ENCODE measurements around the gene BST1.

BST1 gene

DNA sequence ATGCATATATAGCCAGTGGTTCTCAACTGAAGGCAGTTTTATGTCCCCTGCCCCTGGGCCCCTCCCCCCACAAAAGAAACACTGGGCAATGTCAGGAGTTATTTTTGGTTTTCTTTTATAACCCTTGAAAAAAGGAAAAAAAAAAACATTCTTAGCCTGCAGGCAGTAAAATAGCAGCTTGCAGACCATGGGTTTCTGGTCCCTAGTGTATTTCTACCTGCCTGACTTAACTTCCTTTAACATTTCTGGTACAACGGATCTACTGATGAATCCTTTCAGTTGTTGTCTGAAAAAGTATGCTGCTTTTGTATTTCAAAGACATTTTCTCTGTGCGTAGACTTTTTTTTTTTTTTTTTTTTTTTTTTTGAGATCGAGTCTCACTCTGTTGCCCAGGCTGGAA, 32.3 kb upstream of the BST1 start:
- Mint-ChIP-seq H3K4me3 (no peak overlapping the region), H3K9me3 (peaks cover 0 to 6% of the 10 kb centered on the region in 2 donors), H3K27me3 (no peaks in the 10 kb centered on the region), H3K27ac (no peak overlapping the region), H3K4me1 (peaks cover 10% of the 10 kb centered on the region)
- no peak for ATAC-seq
- DNase-seq = no peak

DNA sequence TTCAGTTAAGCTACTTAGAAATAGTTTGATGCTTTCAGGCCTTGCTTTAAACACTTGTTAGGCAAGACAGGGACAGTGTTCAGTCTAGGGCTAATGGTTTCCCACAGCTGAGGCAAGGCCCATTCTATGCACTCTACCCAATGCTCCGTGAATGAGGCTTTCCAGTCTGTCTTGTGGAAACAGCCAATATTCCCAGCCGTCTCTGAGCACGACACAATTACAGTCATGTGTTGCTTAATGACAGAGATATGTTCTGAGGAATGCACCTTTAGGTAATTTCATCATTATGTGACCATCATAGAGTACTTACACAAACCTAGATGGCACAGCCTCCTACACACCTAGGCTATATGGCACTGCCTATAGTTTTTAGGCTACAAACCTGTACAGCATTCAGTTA, 30.8 kb upstream of the BST1 start:
- Mint-ChIP-seq H3K4me3 (no peak overlapping the region), H3K27me3 (no peaks in the 10 kb centered on the region), H3K4me1 (peaks cover 5% of the 10 kb centered on the region), H3K27ac (no peak overlapping the region), H3K9me3 (no peaks in the 10 kb centered on the region)
- ATAC-seq (no peak), DNase-seq (no peak)

DNA sequence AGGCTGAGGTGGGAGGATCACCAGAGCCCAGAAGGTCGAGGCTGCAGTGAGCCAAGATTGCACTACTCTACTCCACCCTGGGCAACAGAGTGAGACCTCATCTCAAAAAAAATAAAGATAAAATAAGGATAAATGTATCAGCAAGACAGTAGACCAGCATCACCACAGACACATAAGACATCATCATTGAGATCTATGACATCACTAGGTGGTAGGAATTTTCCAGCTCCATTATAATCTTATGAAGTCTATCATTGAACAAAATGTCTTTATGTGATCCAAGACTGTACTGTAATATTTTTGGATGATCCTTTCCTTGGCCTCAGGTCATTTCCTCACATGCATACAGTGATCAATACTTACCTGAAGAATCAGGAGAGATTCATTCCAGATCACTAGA, 29.5 kb upstream of the BST1 start:
- H3K4me3 Mint-ChIP-seq = no peak overlapping the region
- no peak for ATAC-seq
- H3K9me3 Mint-ChIP-seq = no peaks in the 10 kb centered on the region
- peaks cover 12% of the 10 kb centered on the region for H3K4me1 Mint-ChIP-seq
- H3K27me3 Mint-ChIP-seq = no peaks in the 10 kb centered on the region
- H3K27ac Mint-ChIP-seq = no peak overlapping the region
- DNase-seq = no peak

DNA sequence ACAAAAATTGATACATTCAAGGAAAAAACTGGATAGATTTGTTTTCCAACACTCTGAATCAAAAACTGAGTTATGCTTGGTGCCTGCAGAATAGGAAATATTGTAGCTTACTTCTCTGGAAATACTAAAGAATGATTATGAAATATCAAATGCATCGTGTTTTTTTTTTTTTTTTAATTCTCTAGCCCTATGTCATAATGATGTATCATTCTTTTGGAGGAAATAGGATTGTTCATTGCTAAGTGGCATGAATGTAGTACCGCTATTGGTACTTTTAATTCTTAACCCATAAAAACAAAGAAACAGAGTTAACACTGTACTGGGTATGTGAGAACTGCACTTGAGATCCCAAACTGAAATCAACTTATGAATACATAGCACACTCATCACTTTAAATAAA, 28.8 kb upstream of the BST1 start:
- DNase-seq (no peak), ATAC-seq (no peak)
- Mint-ChIP-seq H3K27ac (no peak overlapping the region), H3K4me1 (peaks cover 16% of the 10 kb centered on the region), H3K27me3 (no peaks in the 10 kb centered on the region), H3K9me3 (no peaks in the 10 kb centered on the region), H3K4me3 (no peak overlapping the region)

DNA sequence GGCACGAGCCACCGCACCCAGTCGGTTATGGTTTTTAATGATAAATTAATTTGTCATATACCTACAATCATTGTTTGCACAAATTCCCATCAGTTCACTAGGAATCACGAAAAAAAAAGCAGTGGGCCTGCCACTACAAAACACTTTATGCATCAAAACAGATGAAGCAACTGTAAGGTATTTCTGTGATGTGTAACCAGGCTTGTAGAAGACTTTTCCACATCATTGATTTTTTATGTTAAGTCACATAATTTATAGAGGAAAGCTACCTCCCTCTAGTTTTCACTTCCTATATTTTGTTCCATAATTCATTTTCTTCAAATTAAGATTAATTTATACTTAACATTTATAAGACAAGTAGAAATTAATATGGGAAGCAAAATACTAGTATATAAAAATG, 27.9 kb upstream of the BST1 start:
- ATAC-seq (no peak), DNase-seq (no peak)
- Mint-ChIP-seq H3K27ac (no peak overlapping the region), H3K4me1 (peaks cover 22% of the 10 kb centered on the region), H3K27me3 (peaks cover 4% of the 10 kb centered on the region), H3K9me3 (no peaks in the 10 kb centered on the region), H3K4me3 (no peak overlapping the region)

DNA sequence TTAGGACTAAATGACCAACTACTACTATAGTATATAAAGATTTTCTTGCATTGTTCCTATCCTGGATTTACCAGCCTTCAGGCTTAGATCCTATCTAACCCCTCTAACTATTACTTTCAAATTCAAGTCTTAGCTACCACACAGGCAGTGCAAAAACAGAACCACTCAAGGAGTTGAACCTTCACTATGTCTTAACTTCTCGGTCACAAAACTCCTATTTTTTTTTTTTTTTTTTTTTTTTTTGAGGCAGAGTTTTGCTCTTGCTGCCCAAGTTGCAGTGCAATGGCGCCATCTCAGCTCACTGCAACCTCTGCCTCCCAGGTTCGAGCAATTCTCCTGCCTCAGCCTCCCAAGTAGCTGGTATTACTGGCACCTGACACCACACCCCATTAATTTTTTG, 27.5 kb upstream of the BST1 start:
- H3K27me3 Mint-ChIP-seq = peaks cover 7% of the 10 kb centered on the region
- no peaks in the 10 kb centered on the region for H3K9me3 Mint-ChIP-seq
- ATAC-seq = no peak
- no peak overlapping the region for H3K27ac Mint-ChIP-seq
- H3K4me1 Mint-ChIP-seq = peaks cover 26% of the 10 kb centered on the region
- no peak for DNase-seq
- no peak overlapping the region for H3K4me3 Mint-ChIP-seq

DNA sequence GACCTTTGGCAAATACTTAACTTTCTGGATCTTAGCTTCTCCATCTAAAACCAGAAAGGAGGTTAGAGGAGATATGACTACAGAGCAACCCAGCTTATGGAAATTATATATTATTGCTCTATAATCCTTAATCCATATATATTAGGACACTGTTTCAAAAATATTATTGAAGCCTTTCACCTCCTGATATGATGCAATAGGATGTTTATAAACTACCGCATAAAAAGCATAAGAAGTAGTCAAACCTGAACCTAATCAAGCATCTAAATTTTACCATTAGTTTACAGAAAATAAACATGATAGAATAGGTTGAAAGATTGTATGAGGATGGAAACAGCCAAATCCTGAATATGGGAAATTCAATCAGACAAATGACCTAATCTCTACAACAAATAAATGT, 26.8 kb upstream of the BST1 start:
- DNase-seq (no peak), ATAC-seq (no peak)
- Mint-ChIP-seq H3K9me3 (no peaks in the 10 kb centered on the region), H3K27me3 (peaks cover 7% of the 10 kb centered on the region), H3K27ac (no peak overlapping the region), H3K4me3 (no peak overlapping the region), H3K4me1 (peaks cover 26% of the 10 kb centered on the region)

DNA sequence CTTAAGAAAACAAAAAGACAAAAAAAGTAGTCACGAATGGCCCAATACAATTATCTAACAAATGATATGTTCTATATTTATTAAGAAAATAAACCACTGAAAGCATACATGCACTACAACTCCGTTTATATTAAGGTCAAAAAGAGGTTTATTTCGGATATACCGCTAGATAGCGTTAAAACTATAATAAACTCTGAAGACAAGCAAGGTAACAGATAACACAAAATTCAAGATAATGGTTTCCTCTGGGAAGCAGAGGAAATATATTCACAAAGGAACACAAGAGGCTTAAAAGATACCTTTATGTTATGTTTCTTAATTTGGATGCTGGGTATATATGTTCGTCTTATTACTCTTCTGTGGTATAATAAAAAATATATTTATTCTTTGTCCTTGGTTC, 26.0 kb upstream of the BST1 start:
- Mint-ChIP-seq H3K4me1 (peaks cover 26% of the 10 kb centered on the region), H3K27ac (no peak overlapping the region), H3K9me3 (no peaks in the 10 kb centered on the region), H3K27me3 (peaks cover 7% of the 10 kb centered on the region), H3K4me3 (no peak overlapping the region)
- no peak for DNase-seq
- ATAC-seq = no peak

DNA sequence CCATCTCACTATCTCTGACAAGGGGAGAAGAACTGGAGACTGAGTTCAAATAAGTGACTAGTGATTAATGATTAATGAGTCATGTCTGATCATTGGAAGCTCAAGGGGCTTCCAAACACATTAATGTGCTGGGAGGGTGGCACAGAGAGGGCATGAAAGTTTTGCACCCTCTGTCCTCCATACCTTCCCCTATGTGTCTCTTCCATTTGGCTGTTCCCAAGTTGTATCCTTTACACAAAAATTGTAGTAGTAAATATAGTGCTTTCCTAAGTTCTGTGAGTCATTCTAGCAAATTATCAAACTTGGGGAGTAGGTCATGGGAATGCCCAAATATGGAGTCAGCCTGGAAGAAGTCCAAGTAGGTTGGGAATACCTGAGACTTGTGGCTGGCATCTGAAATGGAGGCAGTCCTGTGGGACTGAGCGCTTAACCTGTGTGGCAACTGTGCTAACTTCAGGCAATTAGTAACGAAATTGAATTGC, 25.3 kb upstream of the BST1 start:
- DNase-seq (no peak), ATAC-seq (no peak)
- Mint-ChIP-seq H3K9me3 (no peaks in the 10 kb centered on the region), H3K27ac (no peak overlapping the region), H3K4me3 (no peak overlapping the region), H3K27me3 (peaks cover 7% of the 10 kb centered on the region), H3K4me1 (peaks cover 29% of the 10 kb centered on the region)

DNA sequence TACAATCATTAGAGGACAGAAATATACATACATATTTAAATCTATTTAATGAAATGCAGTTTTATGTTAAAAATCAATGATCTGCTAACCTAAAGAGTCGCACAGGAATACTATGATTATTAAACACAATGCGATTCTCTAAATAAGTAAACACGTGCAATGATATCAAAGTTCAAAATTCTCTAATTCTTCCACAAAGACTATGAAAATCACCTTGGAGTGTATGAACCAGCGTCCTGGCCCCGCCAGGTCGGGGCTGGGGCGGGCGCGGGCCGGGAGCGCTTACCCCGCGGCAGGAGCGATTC, 21.8 kb upstream of the BST1 start:
- DNase-seq = no peak
- Mint-ChIP-seq H3K9me3 (peaks cover 0 to 3% of the 10 kb centered on the region in 2 donors), H3K4me1 (peaks cover 48% of the 10 kb centered on the region), H3K4me3 (peak overlapping the region; percentile 93 to 95), H3K27me3 (peaks cover 7% of the 10 kb centered on the region), H3K27ac (peak overlapping the region; percentile 100)
- no peak for ATAC-seq

DNA sequence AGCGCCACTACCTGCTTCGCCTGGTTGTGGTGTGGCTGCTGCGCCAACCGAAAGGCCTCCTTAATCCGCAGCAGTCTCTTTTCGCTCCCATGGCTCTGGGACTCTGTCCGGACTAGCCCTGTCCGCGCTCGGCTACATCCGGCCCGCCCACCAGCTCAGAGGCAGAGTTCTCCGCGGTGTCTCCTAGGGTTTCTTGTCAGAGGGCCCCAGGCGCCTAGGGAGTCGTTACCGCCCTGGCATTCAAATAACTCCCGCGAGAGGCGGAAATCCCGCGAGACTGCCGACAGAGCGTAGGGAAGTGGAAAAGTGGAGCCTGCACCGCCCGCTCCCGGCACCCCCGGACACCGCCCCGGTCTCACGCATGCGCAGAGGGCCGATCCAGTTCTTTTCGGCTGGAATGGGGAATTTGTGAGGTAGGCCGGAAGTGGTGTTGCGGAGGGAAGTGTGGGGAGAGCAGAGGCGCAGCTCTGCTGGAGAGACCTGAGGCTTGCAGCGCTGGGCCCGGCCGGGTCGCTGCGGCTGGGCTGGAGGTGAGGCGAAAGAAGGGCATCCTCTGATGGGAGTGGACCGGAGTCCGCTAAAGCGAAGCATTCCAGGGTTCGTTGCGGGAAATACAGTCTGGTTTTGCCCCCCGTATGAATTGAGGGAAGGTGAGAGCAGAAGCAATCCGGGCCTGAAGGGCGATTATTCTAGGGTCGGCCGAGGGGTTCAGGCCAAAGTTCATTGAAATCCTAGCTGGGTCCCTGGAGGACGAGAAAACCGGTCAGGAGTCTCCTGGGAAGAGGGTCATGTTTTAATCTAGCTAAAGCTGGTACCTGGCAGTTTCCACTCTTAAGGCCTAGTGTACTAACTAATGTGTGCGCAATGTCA, 21.3 kb upstream of the BST1 start, which contains the start of gene FAM200B:
Gene FAM200B, plus strand, starts transcription at position 456 of the 870 bp plus-strand sequence. CDS start 5,151 bp downstream, outside the sequence.
- Mint-ChIP-seq H3K4me3 (peak within 1 kb of the TSS; percentile 93 to 95), H3K4me1 (peaks cover 45% of the 10 kb centered on the region), H3K9me3 (peaks cover 0 to 3% of the 10 kb centered on the region in 2 donors), H3K27me3 (peaks cover 7% of the 10 kb centered on the region), H3K27ac (peak within 1 kb of the TSS; percentile 100)
- ATAC-seq (peak; percentile 97), DNase-seq (peak; percentile 98 to 99)

DNA sequence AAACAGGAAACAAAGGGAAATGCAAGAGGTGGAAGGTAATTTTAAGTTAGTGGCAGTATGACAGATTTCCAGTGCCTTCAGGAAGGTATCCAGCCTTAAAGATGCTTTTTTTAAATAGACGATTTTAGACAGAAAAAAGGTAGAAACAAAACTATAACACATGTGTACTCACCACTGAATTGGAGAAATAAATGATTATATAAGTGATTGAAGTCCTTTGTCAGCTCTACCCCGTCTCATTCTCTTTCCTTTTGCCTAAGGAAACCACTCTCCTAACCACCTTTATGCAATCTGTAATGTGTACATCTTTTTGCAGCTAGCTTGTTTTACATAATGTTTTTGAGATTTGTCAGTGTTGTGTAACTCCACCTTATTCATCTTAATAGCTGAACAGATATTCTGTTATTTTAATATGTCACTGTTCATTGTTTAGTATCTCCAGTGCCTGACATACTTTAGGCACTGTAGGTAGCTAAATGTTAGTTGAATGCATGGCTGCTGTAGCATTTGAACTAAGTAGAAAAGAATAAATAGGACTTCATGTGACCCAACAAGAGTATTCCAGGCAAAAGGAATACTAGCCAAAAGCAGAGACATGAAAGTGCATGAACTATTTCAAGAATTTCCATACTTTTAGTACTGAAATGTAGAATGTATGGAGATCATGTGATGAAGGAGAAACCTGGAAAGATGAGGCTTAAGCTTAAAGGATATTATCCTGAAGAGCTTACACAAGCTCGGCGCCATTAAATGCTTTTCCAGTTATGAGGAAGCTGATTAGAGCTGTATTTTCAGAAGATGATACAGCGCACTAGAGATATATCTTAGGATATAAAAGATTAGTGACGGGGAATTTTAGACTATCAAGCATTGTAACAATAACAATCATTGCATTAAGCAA, 20.4 kb upstream of the BST1 start:
- Mint-ChIP-seq H3K27me3 (peaks cover 7% of the 10 kb centered on the region), H3K27ac (peak overlapping the region; percentile 100), H3K4me3 (peak overlapping the region; percentile 93 to 95), H3K4me1 (peaks cover 41% of the 10 kb centered on the region), H3K9me3 (peaks cover 0 to 3% of the 10 kb centered on the region in 2 donors)
- DNase-seq = no peak
- no peak for ATAC-seq

DNA sequence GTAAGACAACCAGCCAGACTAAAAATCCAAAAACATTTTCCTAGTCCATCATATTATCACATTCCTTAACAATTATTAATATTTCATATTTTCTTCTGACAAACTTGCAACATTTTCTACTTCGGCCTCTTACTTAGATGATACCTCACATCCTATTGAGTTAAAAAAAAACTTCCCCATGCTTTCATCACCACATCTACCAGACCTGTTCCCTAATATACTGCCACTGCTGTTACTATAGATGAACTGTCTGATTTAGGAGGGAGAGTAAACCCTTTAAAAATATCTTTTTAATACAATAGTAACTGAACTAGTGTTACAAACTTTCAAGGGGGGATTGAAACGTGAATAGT, 19.7 kb upstream of the BST1 start:
- peaks cover 0 to 3% of the 10 kb centered on the region in 2 donors for H3K9me3 Mint-ChIP-seq
- H3K4me1 Mint-ChIP-seq = peaks cover 38% of the 10 kb centered on the region
- ATAC-seq (no peak), DNase-seq (no peak)
- peak overlapping the region in 1 of 2 donors; percentile 3 for H3K27ac Mint-ChIP-seq
- peaks cover 7% of the 10 kb centered on the region for H3K27me3 Mint-ChIP-seq
- H3K4me3 Mint-ChIP-seq = peak overlapping the region in 1 of 2 donors; percentile 56

DNA sequence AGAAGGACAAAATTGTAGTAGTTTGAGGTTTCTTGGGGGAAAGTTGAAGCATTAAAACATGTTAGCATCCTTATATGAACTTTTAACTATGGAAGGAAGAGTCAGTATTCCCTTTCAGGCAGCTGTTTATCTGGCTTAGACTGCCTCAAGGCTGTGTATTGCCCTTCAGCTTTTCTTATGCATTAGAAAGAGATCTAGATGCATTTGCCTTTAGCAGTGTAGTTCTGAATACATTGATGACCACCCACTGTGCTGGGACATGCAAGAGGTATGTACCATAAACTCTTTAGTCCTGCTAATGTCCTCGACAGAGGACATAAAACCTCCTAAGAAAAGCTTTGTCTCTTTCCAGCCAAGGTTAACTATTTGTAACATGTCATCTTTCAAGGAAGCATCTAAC, 18.4 kb upstream of the BST1 start:
- Mint-ChIP-seq H3K9me3 (peaks cover 0 to 3% of the 10 kb centered on the region in 2 donors), H3K4me3 (no peak overlapping the region), H3K27ac (no peak overlapping the region), H3K27me3 (peaks cover 7% of the 10 kb centered on the region), H3K4me1 (peaks cover 32% of the 10 kb centered on the region)
- ATAC-seq = no peak
- DNase-seq = no peak

DNA sequence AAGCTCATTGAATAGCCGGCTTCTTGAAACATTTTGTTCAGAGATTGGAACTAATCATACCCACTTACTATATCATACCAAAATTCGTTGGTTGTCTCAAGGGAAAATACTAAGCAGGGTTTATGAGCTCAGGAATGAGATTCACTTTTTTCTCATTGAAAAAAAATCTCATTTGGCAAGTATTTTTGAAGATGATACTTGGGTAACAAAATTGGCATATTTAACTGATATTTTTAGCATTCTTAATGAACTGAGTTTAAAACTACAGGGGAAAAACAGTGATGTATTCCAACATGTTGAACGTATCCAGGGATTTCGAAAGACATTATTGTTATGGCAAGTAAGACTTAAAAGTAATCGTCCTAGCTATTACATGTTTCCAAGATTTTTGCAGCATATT, 14.8 kb upstream of the BST1 start:
- Mint-ChIP-seq H3K27me3 (no peaks in the 10 kb centered on the region), H3K9me3 (peaks cover 0 to 3% of the 10 kb centered on the region in 2 donors), H3K27ac (no peak overlapping the region), H3K4me3 (no peak overlapping the region), H3K4me1 (peaks cover 15% of the 10 kb centered on the region)
- no peak for DNase-seq
- no peak for ATAC-seq

DNA sequence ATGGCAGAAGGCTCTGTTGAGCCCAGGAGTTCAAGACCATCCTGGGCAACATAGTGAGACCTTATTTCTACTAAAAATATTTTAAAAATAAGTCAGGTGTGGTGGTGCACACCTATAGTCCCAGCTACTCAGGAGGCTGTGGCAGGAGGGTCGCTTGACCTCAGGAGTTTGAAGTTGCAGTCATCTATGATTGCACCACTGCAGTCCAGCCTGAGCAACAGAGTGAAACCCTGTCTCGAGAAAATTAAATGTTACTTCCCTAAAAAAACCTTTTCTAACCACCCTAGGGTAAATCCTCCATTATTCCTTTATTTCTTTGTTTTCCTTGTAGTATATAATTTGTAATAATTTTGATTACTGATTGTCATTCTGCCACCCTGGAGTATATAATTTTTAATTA, 13.3 kb upstream of the BST1 start:
- H3K4me3 Mint-ChIP-seq = no peak overlapping the region
- H3K9me3 Mint-ChIP-seq = peaks cover 0 to 3% of the 10 kb centered on the region in 2 donors
- peaks cover 6% of the 10 kb centered on the region for H3K4me1 Mint-ChIP-seq
- no peak overlapping the region for H3K27ac Mint-ChIP-seq
- ATAC-seq (no peak), DNase-seq (no peak)
- no peaks in the 10 kb centered on the region for H3K27me3 Mint-ChIP-seq
